ENCODE measurements around the gene ST6GALNAC5.
A peak's percentile ranks its signal among the peaks of the same experiment; 100 is the strongest.
"Not testable (repeated sequence)": the region's sequence is repeated elsewhere in the genome, so short reads cannot be mapped to it uniquely, and the experiment has no call there.

ST6GALNAC5 gene

GRCh38 chr1:76871355-76871974 lies 4.2 kb downstream of the ST6GALNAC5 start:
- DNase-seq (ENCODE audit: low read depth in 1 of 2, low spot score in 1 of 2): no peak
- in situ Hi-C loops (cut with HindIII; ENCODE audit: low pct_unique_long_range_greater_than_20kb, low sequenced_read_pairs): no loop called here
- TF ChIP-seq JUND (IDR thresholded peaks at IDR 0.05; ENCODE audit: low read depth): no peak

- in situ Hi-C loops (cut with HindIII; ENCODE audit: low pct_unique_long_range_greater_than_20kb, low sequenced_read_pairs): no loop called here
- DNase-seq (ENCODE audit: low read depth in 1 of 2, low spot score in 1 of 2): no peak
- no peak for TF ChIP-seq JUND (IDR thresholded peaks at IDR 0.05; ENCODE audit: low read depth)
Measured at GRCh38 chr1:76872944-76873343, 5.7 kb downstream of the ST6GALNAC5 start.

GRCh38 chr1:76876655-76877395 lies 9.5 kb downstream of the ST6GALNAC5 start:
- no peak for TF ChIP-seq JUND (IDR thresholded peaks at IDR 0.05; ENCODE audit: low read depth)
- in situ Hi-C loops (cut with HindIII; ENCODE audit: low pct_unique_long_range_greater_than_20kb, low sequenced_read_pairs): no loop called here
- DNase-seq (ENCODE audit: low read depth in 1 of 2, low spot score in 1 of 2): no peak

- DNase-seq (ENCODE audit: low read depth in 1 of 2, low spot score in 1 of 2); in situ Hi-C loops (cut with HindIII; ENCODE audit: low pct_unique_long_range_greater_than_20kb, low sequenced_read_pairs): not testable (repeated sequence)
Measured at GRCh38 chr1:76879014-76879413, 11.7 kb downstream of the ST6GALNAC5 start.

GRCh38 chr1:76881762-76882161 lies 14.5 kb downstream of the ST6GALNAC5 start:
- in situ Hi-C loops (cut with HindIII; ENCODE audit: low pct_unique_long_range_greater_than_20kb, low sequenced_read_pairs): no loop called here
- no peak for TF ChIP-seq JUND (IDR thresholded peaks at IDR 0.05; ENCODE audit: low read depth)
- no peak for DNase-seq (ENCODE audit: low read depth in 1 of 2, low spot score in 1 of 2)

GRCh38 chr1:76891931-76892622 lies 24.8 kb downstream of the ST6GALNAC5 start:
- TF ChIP-seq JUND (IDR thresholded peaks at IDR 0.05; ENCODE audit: low read depth): no peak
- DNase-seq (ENCODE audit: low read depth in 1 of 2, low spot score in 1 of 2): no peak
- in situ Hi-C loops (cut with HindIII; ENCODE audit: low pct_unique_long_range_greater_than_20kb, low sequenced_read_pairs): no loop called here

GRCh38 chr1:76892675-76893074 lies 25.4 kb downstream of the ST6GALNAC5 start:
- no peak for DNase-seq (ENCODE audit: low read depth in 1 of 2, low spot score in 1 of 2)
- in situ Hi-C loops (cut with HindIII; ENCODE audit: low pct_unique_long_range_greater_than_20kb, low sequenced_read_pairs): no loop called here
- TF ChIP-seq JUND (IDR thresholded peaks at IDR 0.05; ENCODE audit: low read depth): no peak

- no peak for TF ChIP-seq JUND (IDR thresholded peaks at IDR 0.05; ENCODE audit: low read depth)
- DNase-seq (ENCODE audit: low read depth in 1 of 2, low spot score in 1 of 2): peak; percentile 16 to 58
- in situ Hi-C loops (cut with HindIII; ENCODE audit: low pct_unique_long_range_greater_than_20kb, low sequenced_read_pairs): no loop called here
Measured at GRCh38 chr1:76901158-76901767, 34.0 kb downstream of the ST6GALNAC5 start.

GRCh38 chr1:76905876-76906595 lies 38.8 kb downstream of the ST6GALNAC5 start:
- DNase-seq (ENCODE audit: low read depth in 1 of 2, low spot score in 1 of 2): no peak
- in situ Hi-C loops (cut with HindIII; ENCODE audit: low pct_unique_long_range_greater_than_20kb, low sequenced_read_pairs): no loop called here
- TF ChIP-seq JUND (IDR thresholded peaks at IDR 0.05; ENCODE audit: low read depth): no peak

GRCh38 chr1:76909311-76909710 lies 42.0 kb downstream of the ST6GALNAC5 start:
- in situ Hi-C loops (cut with HindIII; ENCODE audit: low pct_unique_long_range_greater_than_20kb, low sequenced_read_pairs): no loop called here
- DNase-seq (ENCODE audit: low read depth in 1 of 2, low spot score in 1 of 2): no peak
- no peak for TF ChIP-seq JUND (IDR thresholded peaks at IDR 0.05; ENCODE audit: low read depth)

GRCh38 chr1:76919085-76919484 lies 51.8 kb downstream of the ST6GALNAC5 start:
- no peak for TF ChIP-seq JUND (IDR thresholded peaks at IDR 0.05; ENCODE audit: low read depth)
- in situ Hi-C loops (cut with HindIII; ENCODE audit: low pct_unique_long_range_greater_than_20kb, low sequenced_read_pairs): no loop called here
- no peak for DNase-seq (ENCODE audit: low read depth in 1 of 2, low spot score in 1 of 2)

GRCh38 chr1:76921590-76921989 lies 54.3 kb downstream of the ST6GALNAC5 start:
- in situ Hi-C loops (cut with HindIII; ENCODE audit: low pct_unique_long_range_greater_than_20kb, low sequenced_read_pairs): no loop called here
- no peak for TF ChIP-seq JUND (IDR thresholded peaks at IDR 0.05; ENCODE audit: low read depth)

More at GRCh38 chr1:76921590-76921989, 54.3 kb downstream of the ST6GALNAC5 start:
- DNase-seq (ENCODE audit: low read depth in 1 of 2, low spot score in 1 of 2): no peak

Data from T47D (cell line).